Astrocyte (in vitro differentiated cells and primary cell): Measurements from ENCODE around the gene PCSK5. TPM values are rescaled to one million over a fixed set of nuclear protein-coding genes. Genes with fewer than 3 reads are reported as not detected.

Experiments used
- DNase-seq: peaks from one replicate; pipeline ENCODE4 v3.0.0-alpha.2; 2010; ENCODE audit warnings: low read depth
- FAIRE-seq: peaks from 2 replicates; lab custom pipeline; 2011; peaks lifted over from hg19 to GRCh38; lab: Jason Lieb, UNC
- H2AFZ ChIP-seq: 2 replicates; pipeline ENCODE4 v1.6.0; 2012; ENCODE audit warnings: low read depth, low read length, inconsistent platforms
- H3K27ac ChIP-seq: 2 replicates; pipeline ENCODE4 v1.5.1; 2011; ENCODE audit warnings: low read depth, low read length, inconsistent platforms
- H3K27me3 ChIP-seq: 2 replicates; pipeline ENCODE4 v1.6.0; 2011; ENCODE audit warnings: low read length, inconsistent platforms; ENCODE audit not compliant: insufficient read depth
- H3K36me3 ChIP-seq: 2 replicates; pipeline ENCODE4 v1.5.1; 2011; ENCODE audit warnings: low read length, inconsistent platforms; ENCODE audit not compliant: insufficient read depth
- H3K4me1 ChIP-seq: 2 replicates; pipeline ENCODE4 v1.5.1; 2011; ENCODE audit warnings: low read length, inconsistent platforms; ENCODE audit not compliant: insufficient read depth
- H3K4me2 ChIP-seq: 2 replicates; pipeline ENCODE4 v1.6.0; 2012; ENCODE audit warnings: low read length, inconsistent platforms
- H3K4me3 ChIP-seq: 2 replicates; pipeline ENCODE4 v1.5.1; 2011; ENCODE audit warnings: low read depth, mild to moderate bottlenecking, low read length, inconsistent platforms; ENCODE audit not compliant: insufficient read depth
- H3K79me2 ChIP-seq: 2 replicates; pipeline ENCODE4 v1.6.0; 2012; ENCODE audit warnings: mild to moderate bottlenecking, low read length, inconsistent platforms; ENCODE audit not compliant: insufficient read depth
- H3K9ac ChIP-seq: 2 replicates; pipeline ENCODE4 v1.6.0; 2012; ENCODE audit warnings: mild to moderate bottlenecking, low read length, inconsistent platforms
- H3K9me3 ChIP-seq: 2 replicates; pipeline ENCODE4 v1.5.1; 2012; ENCODE audit warnings: low read depth, mild to moderate bottlenecking, low read length, inconsistent platforms; ENCODE audit not compliant: insufficient read depth
- H4K20me1 ChIP-seq: 2 replicates; pipeline ENCODE4 v1.6.0; 2012; ENCODE audit warnings: low read length, inconsistent platforms; ENCODE audit not compliant: insufficient read depth
- H3K27ac Mint-ChIP-seq: one replicate; pipeline ENCODE4 v1.8.0; 2021; ENCODE audit warnings: mild to moderate bottlenecking, mixed read lengths; ENCODE audit not compliant: unreplicated experiment
- H3K27me3 Mint-ChIP-seq: one replicate; pipeline ENCODE4 v1.8.0; 2021; ENCODE audit warnings: low read depth, mixed read lengths; ENCODE audit not compliant: unreplicated experiment
- H3K36me3 Mint-ChIP-seq: one replicate; pipeline ENCODE4 v1.8.0; 2021; ENCODE audit warnings: low read depth, mixed read lengths; ENCODE audit not compliant: unreplicated experiment
- H3K4me1 Mint-ChIP-seq: one replicate; pipeline ENCODE4 v1.8.0; 2021; ENCODE audit warnings: low read depth, mixed read lengths; ENCODE audit not compliant: unreplicated experiment
- H3K4me3 Mint-ChIP-seq: one replicate; pipeline ENCODE4 v1.8.0; 2021; ENCODE audit warnings: mild to moderate bottlenecking, moderate library complexity, mixed read lengths; ENCODE audit not compliant: unreplicated experiment
- H3K9me3 Mint-ChIP-seq: one replicate; pipeline ENCODE4 v1.8.0; 2021; ENCODE audit warnings: mild to moderate bottlenecking, mixed read lengths; ENCODE audit not compliant: unreplicated experiment
- CTCF ChIP-seq: IDR thresholded peaks from 2 replicates; pipeline ENCODE4 v1.5.1; 2011; ENCODE audit warnings: low read depth, mild to moderate bottlenecking, inconsistent platforms, low read length, moderate library complexity; ENCODE audit not compliant: insufficient read depth
- EZH2 ChIP-seq: IDR thresholded peaks from 2 replicates; pipeline ENCODE4 v1.6.1; 2012; ENCODE audit warnings: mild to moderate bottlenecking, low read length, inconsistent platforms; ENCODE audit not compliant: insufficient read depth
- total RNA-seq: library from RNA; stranded (reverse); gene quantifications from 2 replicates; pipeline ENCODE4 v1.2.1, GENCODE V29; 2021

Gene PCSK5
- total RNA-seq, 1 donor from 2014 or later: 13.1 TPM

- Histone ChIP-seq H3K27me3 (no peaks in the 10 kb centered on the region), H3K9ac (no peak overlapping the region), H3K79me2 (no peaks in the 10 kb centered on the region), H4K20me1 (no peaks in the 10 kb centered on the region), H2AFZ (no peak overlapping the region), H3K4me1 (no peaks in the 10 kb centered on the region), H3K36me3 (no peaks in the 10 kb centered on the region), H3K27ac (no peak overlapping the region), H3K4me2 (no peak overlapping the region), H3K4me3 (no peak overlapping the region), H3K9me3 (no peaks in the 10 kb centered on the region)
- Mint-ChIP-seq H3K27me3 (no peaks in the 10 kb centered on the region), H3K9me3 (no peaks in the 10 kb centered on the region), H3K4me1 (no peaks in the 10 kb centered on the region), H3K4me3 (no peak overlapping the region), H3K36me3 (no peaks in the 10 kb centered on the region), H3K27ac (no peak overlapping the region)
- no peak for DNase-seq
- no peak for TF ChIP-seq CTCF
- TF ChIP-seq EZH2: no peak
- FAIRE-seq: no peak
Observed at GRCh38 chr9:76038431-76038830, 148.0 kb downstream of the PCSK5 start.

GRCh38 chr9:76044266-76044819 lies 153.9 kb downstream of the PCSK5 start:
- DNase-seq: peak; percentile 74
- Mint-ChIP-seq H3K9me3 (no peaks in the 10 kb centered on the region), H3K4me3 (no peak overlapping the region), H3K36me3 (no peaks in the 10 kb centered on the region), H3K27ac (peak overlapping the region; percentile 35), H3K27me3 (no peaks in the 10 kb centered on the region), H3K4me1 (peaks cover 7% of the 10 kb centered on the region)
- H3K36me3 ChIP-seq: no peaks in the 10 kb centered on the region
- no peaks in the 10 kb centered on the region for H3K79me2 ChIP-seq
- TF ChIP-seq EZH2 (no peak), CTCF (no peak)
- no peak overlapping the region for H3K9ac ChIP-seq
- H3K4me3 ChIP-seq: no peak overlapping the region
- H3K9me3 ChIP-seq: no peaks in the 10 kb centered on the region
- peaks cover 6% of the 10 kb centered on the region for H3K4me1 ChIP-seq
- H4K20me1 ChIP-seq: no peaks in the 10 kb centered on the region
- H3K4me2 ChIP-seq: peak overlapping the region; percentile 44
- H3K27me3 ChIP-seq: no peaks in the 10 kb centered on the region
- no peak for FAIRE-seq
- no peak overlapping the region for H2AFZ ChIP-seq
- no peak overlapping the region for H3K27ac ChIP-seq

- Histone ChIP-seq H3K4me3 (no peak overlapping the region), H4K20me1 (no peaks in the 10 kb centered on the region), H3K79me2 (no peaks in the 10 kb centered on the region), H3K36me3 (no peaks in the 10 kb centered on the region), H3K4me1 (peaks cover 6% of the 10 kb centered on the region), H3K4me2 (no peak overlapping the region), H3K27ac (no peak overlapping the region), H3K9me3 (no peaks in the 10 kb centered on the region), H3K9ac (no peak overlapping the region), H3K27me3 (no peaks in the 10 kb centered on the region), H2AFZ (no peak overlapping the region)
- DNase-seq (no peak), FAIRE-seq (no peak)
- no peaks in the 10 kb centered on the region for H3K9me3 Mint-ChIP-seq
- no peak overlapping the region for H3K4me3 Mint-ChIP-seq
- H3K36me3 Mint-ChIP-seq: no peaks in the 10 kb centered on the region
- H3K27me3 Mint-ChIP-seq: no peaks in the 10 kb centered on the region
- TF ChIP-seq CTCF (no peak), EZH2 (no peak)
- peak overlapping the region; percentile 35 for H3K27ac Mint-ChIP-seq
- peaks cover 7% of the 10 kb centered on the region for H3K4me1 Mint-ChIP-seq
Observed at GRCh38 chr9:76045221-76045620, 154.7 kb downstream of the PCSK5 start.
